Bronchial epithelial cell (primary cell): ENCODE measurements around the gene P3H2. TPM values are rescaled to one million over a fixed set of nuclear protein-coding genes. Genes with fewer than 3 reads are reported as not detected.
"Not testable (repeated sequence)": the region's sequence is repeated elsewhere in the genome, so short reads cannot be mapped to it uniquely, and the experiment has no call there.

Experiments
- DNase-seq: peaks from one replicate; pipeline ENCODE4 v3.0.0-alpha.2; 2010; ENCODE audit warnings: low read depth
- FAIRE-seq: peaks from 2 replicates; lab custom pipeline; 2011; peaks lifted over from hg19 to GRCh38; lab: Jason Lieb, UNC
- H3K27me3 ChIP-seq: 2 replicates; pipeline ENCODE4 v1.5.1; 2011; ENCODE audit warnings: low read length; ENCODE audit not compliant: control insufficient read depth, insufficient read depth
- H3K36me3 ChIP-seq: 2 replicates; pipeline ENCODE4 v1.5.1; 2011; ENCODE audit warnings: low read length; ENCODE audit not compliant: control insufficient read depth, insufficient read depth
- H3K4me3 ChIP-seq: 2 replicates; pipeline ENCODE4 v1.5.1; 2011; ENCODE audit warnings: mild to moderate bottlenecking, low read depth, low read length, control low read depth
- CTCF ChIP-seq: IDR thresholded peaks from 2 replicates; pipeline ENCODE4 v1.5.1; 2011; ENCODE audit warnings: mild to moderate bottlenecking, moderate library complexity, low read length, control low read depth, inconsistent platforms; ENCODE audit not compliant: insufficient read depth, severe bottlenecking
- total RNA-seq: library from RNA; depleted of rRNA; stranded (reverse); fragments of >200 nt; gene quantifications from 2 replicates; pipeline ENCODE4 v1.2.1, GENCODE V29; 2014

The P3H2 gene
- total RNA-seq, 1 donor from 2014 or later: 7.6 TPM

GRCh38 chr3:190076601-190077394, 43.9 kb downstream of the P3H2 start:
- Histone ChIP-seq H3K4me3 (no peak overlapping the region), H3K27me3 (no peaks in the 10 kb centered on the region), H3K36me3 (no peaks in the 10 kb centered on the region)
- DNase-seq (peak; percentile 99), FAIRE-seq (peak; percentile 55)
- TF ChIP-seq CTCF: no peak

DNA sequence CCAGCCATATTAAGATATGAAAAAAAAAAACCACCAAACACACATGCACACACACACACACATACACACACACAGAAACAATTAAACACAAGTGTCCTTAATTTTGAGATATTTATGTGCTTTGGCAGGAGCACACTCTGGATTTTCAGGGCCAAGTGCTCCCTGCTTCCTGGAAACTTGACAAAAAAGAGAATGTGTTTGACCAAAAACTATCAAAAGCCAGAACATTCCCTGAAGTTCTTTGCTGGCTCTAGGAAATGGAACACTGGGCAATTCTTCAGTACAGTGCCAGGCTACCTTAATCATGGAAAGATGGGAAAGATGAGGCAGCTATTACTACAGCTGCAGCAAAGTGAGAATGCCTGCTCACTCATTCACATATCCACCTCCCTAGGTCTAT, 44.6 kb downstream of the P3H2 start:
- DNase-seq (no peak), FAIRE-seq (no peak)
- Histone ChIP-seq H3K36me3 (no peaks in the 10 kb centered on the region), H3K27me3 (no peaks in the 10 kb centered on the region), H3K4me3 (no peak overlapping the region)
- no peak for TF ChIP-seq CTCF

GRCh38 chr3:190074817-190075216, 45.9 kb downstream of the P3H2 start:
- TF ChIP-seq CTCF: no peak
- no peaks in the 10 kb centered on the region for H3K27me3 ChIP-seq
- no peak for DNase-seq
- no peaks in the 10 kb centered on the region for H3K36me3 ChIP-seq
- FAIRE-seq: no peak
- no peak overlapping the region for H3K4me3 ChIP-seq

DNA sequence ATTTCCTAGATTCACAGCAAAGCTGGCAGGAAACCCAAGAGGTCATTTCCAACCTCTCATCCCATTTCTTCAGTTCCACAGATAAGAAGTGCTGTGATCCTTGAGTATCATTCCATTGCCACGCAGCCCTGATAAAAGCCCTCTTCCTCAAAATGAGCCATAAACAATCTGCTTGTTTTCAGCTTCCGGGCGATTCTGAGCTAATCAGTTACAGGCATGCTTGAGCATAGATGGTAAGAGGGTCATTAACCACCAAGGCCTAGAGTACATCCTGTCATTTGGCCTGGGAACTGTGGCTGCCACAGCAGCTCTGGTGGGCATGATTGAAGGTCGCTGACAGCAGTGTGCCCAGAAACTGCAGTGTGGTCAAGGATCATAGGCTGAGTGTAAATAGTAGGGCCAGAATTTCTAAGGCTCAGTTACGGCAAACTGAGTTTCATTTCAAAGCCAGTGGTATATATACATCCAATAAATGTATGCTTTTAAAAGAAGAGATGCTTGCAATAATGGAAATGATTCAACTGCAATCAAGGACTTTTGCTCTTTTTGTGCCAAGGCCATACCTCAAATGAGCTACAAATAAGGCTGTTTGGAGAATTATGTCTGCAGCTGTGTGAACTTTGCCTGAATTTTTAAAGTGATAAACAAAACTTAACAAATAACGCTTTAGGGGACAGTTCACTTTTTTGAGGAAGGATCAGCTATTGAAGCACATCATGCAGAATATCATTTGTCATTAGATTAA, 47.3 kb downstream of the P3H2 start:
- DNase-seq (no peak), FAIRE-seq (no peak)
- H3K36me3 ChIP-seq: no peaks in the 10 kb centered on the region
- no peak for TF ChIP-seq CTCF
- no peak overlapping the region for H3K4me3 ChIP-seq
- H3K27me3 ChIP-seq: no peaks in the 10 kb centered on the region

GRCh38 chr3:190072856-190073255, 47.8 kb downstream of the P3H2 start:
- H3K4me3 ChIP-seq: no peak overlapping the region
- TF ChIP-seq CTCF: no peak

GRCh38 chr3:190071921-190072320, 48.8 kb downstream of the P3H2 start:
- DNase-seq, H3K4me3 ChIP-seq, FAIRE-seq, H3K36me3 ChIP-seq, H3K27me3 ChIP-seq: not testable (repeated sequence)

More at GRCh38 chr3:190072856-190073255, 47.8 kb downstream of the P3H2 start:
- Histone ChIP-seq H3K36me3 (no peaks in the 10 kb centered on the region), H3K27me3 (no peaks in the 10 kb centered on the region)
- DNase-seq (no peak), FAIRE-seq (no peak)
